ENCODE data around the gene RGS7BP.

The RGS7BP gene

GRCh38 chr5:64637144-64637543 is 131.3 kb downstream of the RGS7BP start:
- DNase-seq = no peak

DNA sequence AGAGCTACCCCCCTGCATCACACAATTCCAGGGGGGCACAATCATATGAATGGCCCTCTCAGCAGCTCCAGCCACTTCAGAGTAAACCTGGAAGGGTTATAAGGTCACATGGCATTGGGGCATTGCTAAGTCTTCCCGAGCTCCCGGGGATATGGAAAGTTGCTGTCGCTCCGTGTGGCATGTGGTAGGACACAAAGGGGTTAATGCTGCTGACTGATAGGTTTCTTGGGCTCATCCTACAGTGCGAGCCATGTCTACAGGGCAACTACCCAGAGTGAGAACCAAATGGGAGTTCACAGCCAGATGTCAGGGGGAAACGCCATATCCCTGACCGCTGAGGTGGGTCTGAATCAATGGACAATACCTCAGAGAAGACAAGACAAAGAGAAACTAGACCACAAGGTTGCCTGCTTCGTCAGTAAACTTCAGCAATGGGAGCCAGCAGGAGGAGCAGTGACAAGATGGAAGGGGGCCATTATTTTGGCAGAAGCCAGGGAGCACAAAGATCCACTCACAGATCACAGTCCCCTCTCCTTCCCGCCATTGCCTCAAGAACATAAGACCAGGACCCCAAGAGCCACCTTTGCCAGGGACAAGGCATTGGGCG is 132.1 kb downstream of the RGS7BP start:
- no peak for DNase-seq

DNA sequence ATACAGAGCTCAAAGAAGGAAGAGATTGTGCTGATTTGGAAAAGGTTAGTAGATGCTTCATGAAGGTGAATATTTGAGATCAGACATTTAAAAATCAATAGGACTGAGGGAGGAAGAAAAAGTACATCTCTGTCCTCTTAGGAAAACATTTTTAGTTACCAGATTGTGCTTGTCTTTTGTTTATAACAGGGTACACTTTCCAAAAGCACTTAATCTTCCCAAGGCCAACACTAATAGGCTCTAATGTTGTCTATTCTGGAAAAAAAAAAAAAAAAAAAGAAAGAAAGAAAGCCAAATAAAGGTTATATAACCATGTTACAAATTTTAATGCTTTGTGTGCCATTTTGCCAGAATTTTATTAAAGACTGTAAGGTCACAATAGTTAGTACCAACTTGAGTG is 139.0 kb downstream of the RGS7BP start:
- DNase-seq = no peak

DNA sequence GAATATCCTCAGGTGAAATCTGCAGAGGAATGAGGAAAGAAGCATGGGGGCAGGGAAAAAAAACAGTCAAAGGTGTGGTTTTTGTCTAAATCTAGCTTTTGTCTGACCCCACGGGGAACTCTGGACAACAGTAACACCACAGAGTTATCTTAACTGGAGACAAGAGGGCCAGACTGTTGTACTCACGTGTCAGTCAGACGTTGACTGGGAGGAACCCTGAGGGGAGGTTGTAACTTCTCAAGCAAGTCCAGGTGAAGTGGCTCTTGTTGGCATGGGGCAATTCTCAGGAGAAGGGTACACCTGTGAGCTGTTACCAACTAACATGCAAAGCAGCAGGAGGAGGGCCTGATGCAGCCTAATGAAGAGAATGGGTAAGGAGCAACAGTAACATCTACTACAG is 140.4 kb downstream of the RGS7BP start:
- no peak for DNase-seq

- no peak for DNase-seq
Measured at GRCh38 chr5:64649512-64649911, 143.7 kb downstream of the RGS7BP start.

DNA sequence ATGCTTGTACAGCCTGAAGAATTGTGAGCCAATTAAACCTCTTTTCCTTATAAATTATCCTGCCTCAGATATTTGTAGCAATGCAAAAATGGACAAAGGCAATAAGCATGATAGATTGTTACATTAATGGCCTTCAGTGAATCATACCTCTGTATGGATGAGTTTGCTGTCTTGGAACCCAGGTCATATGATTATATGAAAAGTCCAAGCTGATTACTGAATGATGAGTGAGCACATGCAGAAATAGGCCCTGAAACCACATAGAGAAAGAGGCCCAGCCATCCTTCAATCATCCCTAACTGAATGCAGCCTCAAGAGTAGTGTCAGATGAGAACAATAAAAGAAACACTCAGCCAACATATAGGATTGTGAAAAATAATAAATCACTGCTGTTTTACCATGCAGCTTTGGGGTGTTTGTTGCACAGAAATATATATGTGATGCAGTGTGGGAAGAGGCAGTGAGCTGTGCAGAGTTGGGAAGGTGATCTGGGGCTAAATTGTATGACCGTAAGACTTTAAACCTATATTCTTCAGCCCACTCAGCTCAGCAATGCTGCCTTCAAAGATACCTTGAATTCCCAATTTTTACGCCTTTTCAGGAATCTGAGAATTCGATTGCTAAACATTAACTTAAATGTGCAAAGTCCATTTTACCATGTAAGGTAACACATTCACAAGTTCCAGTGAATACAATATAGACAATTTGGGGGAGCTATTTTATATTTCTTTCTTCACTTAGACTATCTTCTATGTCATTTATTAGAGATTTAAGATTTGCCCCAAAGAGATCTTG is 148.1 kb downstream of the RGS7BP start:
- no peak for DNase-seq

DNA sequence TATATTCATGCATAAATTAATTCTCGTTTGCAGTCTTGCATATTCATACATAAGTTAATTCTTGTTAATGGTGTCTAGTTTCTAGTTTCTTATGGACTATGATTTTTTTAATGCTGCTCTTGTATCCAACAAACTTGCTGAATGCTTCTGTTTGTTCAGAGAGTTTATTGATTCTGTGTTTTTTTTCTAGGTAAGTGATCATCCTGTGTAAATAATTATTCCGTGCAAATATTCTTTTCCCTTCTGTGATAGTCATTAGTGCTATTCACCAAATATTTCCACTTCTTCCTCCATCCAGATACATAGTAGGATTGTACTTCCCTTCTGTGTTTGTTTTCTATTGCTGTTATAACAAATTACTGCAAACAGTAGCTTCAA is 148.7 kb downstream of the RGS7BP start:
- no peak for DNase-seq

DNA sequence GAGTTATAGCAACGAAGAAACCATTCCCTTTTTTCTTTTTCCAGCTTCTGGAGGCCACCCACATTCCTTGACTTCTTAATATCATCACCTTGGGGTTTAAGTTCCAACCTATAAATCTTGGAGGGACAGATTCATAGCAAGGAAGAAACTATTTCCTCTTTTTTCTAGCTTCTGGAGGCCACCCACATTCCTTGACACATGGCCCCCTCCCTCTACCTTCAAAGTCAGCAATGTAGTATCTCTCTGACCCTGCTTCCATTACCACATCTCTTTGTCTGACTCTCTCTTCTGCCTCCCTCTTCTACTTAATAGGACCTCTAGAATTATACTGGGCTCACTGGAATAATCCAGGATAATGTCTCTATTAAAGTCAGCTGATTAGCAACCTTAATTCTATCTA is 149.8 kb downstream of the RGS7BP start:
- no peak for DNase-seq

- DNase-seq = no peak
Measured at GRCh38 chr5:64659289-64659688, 153.5 kb downstream of the RGS7BP start.

Measured in NCI-H2171 (cell line).